Left colon (tissue), 2 donors: ENCODE results near the gene KIF16B. TPM values are rescaled to one million over a fixed set of nuclear protein-coding genes. Genes with fewer than 3 reads are reported as not detected.

Source experiments
- ATAC-seq: fragments of 200-7000 bp; cut with Tn5 transposase; one replicate; pipeline ENCODE4 v1.9.1; 2020; ENCODE audit warnings: mild to moderate bottlenecking, moderate library complexity
- DNase-seq, 2 donors: peaks; one replicate each; pipeline ENCODE4 v3.0.0-alpha.2; 2020
- intact Hi-C, 2 donors: fragments of 100-400 bp; cut with DNase I in 1 of 2; cut with micrococcal nuclease in 1 of 2; formaldehyde crosslinking; loops; one replicate each; pipeline versions ENCODE4 v1.11.2 to v1.14.0; 2022; cut with DNase I, micrococcal nuclease
- total RNA-seq, 2 donors: library from RNA; stranded (reverse); fragmentation: NEBNext Ultra II Directional; extraction: Animal tissue kit (Norgen Biotek cat#: 25700); gene quantifications; one replicate each; pipeline ENCODE4 v1.2.1, GENCODE V29; 2021
- donor health status: DM: no; HTN: no; CAD: no.
- donor health status: DM: yes; HTN: yes; CAD: no.

Gene KIF16B
- total RNA-seq, 2 donors from 2014 or later = 66.9 to 71.1 TPM

GRCh38 chr20:16301986-16302385 is 271.3 kb downstream of the KIF16B start:
- intact Hi-C loops = no loop called here
- ATAC-seq (no peak), DNase-seq (no peak)

GRCh38 chr20:16299897-16300296 is 273.4 kb downstream of the KIF16B start:
- ATAC-seq (no peak), DNase-seq (no peak)
- intact Hi-C loops = no loop called here

GRCh38 chr20:16296931-16297330 is 276.3 kb downstream of the KIF16B start:
- no peak for ATAC-seq
- intact Hi-C loops = no loop called here
- no peak for DNase-seq

GRCh38 chr20:16295534-16295933 is 277.7 kb downstream of the KIF16B start:
- DNase-seq (no peak), ATAC-seq (no peak)
- intact Hi-C loops = no loop called here

GRCh38 chr20:16293590-16293989 is 279.7 kb downstream of the KIF16B start:
- intact Hi-C loops = no loop called here
- no peak for ATAC-seq
- DNase-seq = no peak

GRCh38 chr20:16292226-16292880 is 280.9 kb downstream of the KIF16B start:
- intact Hi-C loops = no loop called here
- ATAC-seq (no peak), DNase-seq (no peak)

- DNase-seq (no peak), ATAC-seq (no peak)
- intact Hi-C loops = no loop called here
These were observed 282.9 kb downstream of the KIF16B start for GRCh38 chr20:16290358-16290757.

GRCh38 chr20:16287776-16288175 is 285.5 kb downstream of the KIF16B start:
- ATAC-seq (peak; percentile 27), DNase-seq (peak in 1 of 2 donors; percentile 18)
- intact Hi-C loops = no loop called here

GRCh38 chr20:16286601-16287000 is 286.6 kb downstream of the KIF16B start:
- DNase-seq = no peak
- ATAC-seq = no peak
- intact Hi-C loops = no loop called here

- intact Hi-C loops = no loop called here
- ATAC-seq = peak; percentile 74
- DNase-seq = no peak
These were observed 288.7 kb downstream of the KIF16B start for GRCh38 chr20:16284385-16285100.

- peak; percentile 87 for ATAC-seq
- DNase-seq = peak in 1 of 2 donors; percentile 36
- intact Hi-C loops = no loop called here
These were observed 289.3 kb downstream of the KIF16B start for GRCh38 chr20:16283978-16284377.

GRCh38 chr20:16283307-16283706 is 289.9 kb downstream of the KIF16B start:
- DNase-seq (no peak), ATAC-seq (no peak)
- intact Hi-C loops = no loop called here

- no peak for ATAC-seq
- intact Hi-C loops = no loop called here
- no peak for DNase-seq
These were observed 293.0 kb downstream of the KIF16B start for GRCh38 chr20:16280219-16280618.

- ATAC-seq (no peak), DNase-seq (no peak)
- intact Hi-C loops = no loop called here
These were observed 293.9 kb downstream of the KIF16B start for GRCh38 chr20:16279320-16279719.

- DNase-seq = no peak
- ATAC-seq = no peak
- intact Hi-C loops = no loop called here
These were observed 299.3 kb downstream of the KIF16B start for GRCh38 chr20:16273812-16274555.

GRCh38 chr20:16272780-16273360 is 300.4 kb downstream of the KIF16B start:
- intact Hi-C loops = no loop called here
- DNase-seq = no peak

GRCh38 chr20:16271450-16271849 is 301.8 kb downstream of the KIF16B start:
- ATAC-seq (no peak), DNase-seq (no peak)
- intact Hi-C loops = no loop called here

More at GRCh38 chr20:16272780-16273360, 300.4 kb downstream of the KIF16B start:
- ATAC-seq = no peak

- intact Hi-C loops = no loop called here
- no peak for ATAC-seq
These were observed 302.3 kb downstream of the KIF16B start for GRCh38 chr20:16270989-16271388.

GRCh38 chr20:16270314-16270931 is 302.8 kb downstream of the KIF16B start:
- intact Hi-C loops = no loop called here
- ATAC-seq (no peak), DNase-seq (no peak)

More at GRCh38 chr20:16270989-16271388, 302.3 kb downstream of the KIF16B start:
- no peak for DNase-seq
